Aorta (tissue), 5 donors: ENCODE measurements around the gene OR5W2. TPM values are rescaled to one million over a fixed set of nuclear protein-coding genes. Genes with fewer than 3 reads are reported as not detected.
"Not testable (repeated sequence)": the region's sequence is repeated elsewhere in the genome, so short reads cannot be mapped to it uniquely, and the experiment has no call there.

Experiments
- ATAC-seq: fragments of 200-7000 bp; cut with Tn5 transposase; one replicate; pipeline ENCODE4 v1.9.1; 2022; ENCODE audit warnings: moderate library complexity; ENCODE audit not compliant: low FRiP score
- DNase-seq, 2 donors: peaks; one replicate each; pipeline ENCODE4 v3.0.0-alpha.2; 2020
- H3K27ac ChIP-seq, 2 donors: one replicate each; pipeline ENCODE4 v1.5.1; 2013; ENCODE audit warnings: low read length in 2 of 2, mild to moderate bottlenecking in 2 of 2, moderate library complexity in 2 of 2, control low read depth in 1 of 2, inconsistent platforms in 1 of 2, low read depth in 1 of 2
- H3K27me3 ChIP-seq, 2 donors: one replicate each; pipeline ENCODE4 v1.6.1; 2013; ENCODE audit warnings: control low read depth in 1 of 2, low read length in 1 of 2, mild to moderate bottlenecking in 1 of 2, moderate library complexity in 1 of 2; ENCODE audit not compliant: insufficient read depth in 2 of 2, control insufficient read depth in 1 of 2
- H3K36me3 ChIP-seq, 2 donors: one replicate each; pipeline ENCODE4 v1.6.1; 2013; ENCODE audit warnings: control low read depth in 1 of 2, low read length in 1 of 2, mild to moderate bottlenecking in 1 of 2; ENCODE audit not compliant: insufficient read depth in 2 of 2, control insufficient read depth in 1 of 2
- H3K4me1 ChIP-seq, 2 donors: one replicate each; pipeline ENCODE4 v1.6.1; 2013; ENCODE audit warnings: low read length in 2 of 2, control low read depth in 1 of 2, mild to moderate bottlenecking in 1 of 2, moderate library complexity in 1 of 2; ENCODE audit not compliant: insufficient read depth in 2 of 2, control insufficient read depth in 1 of 2
- H3K4me3 ChIP-seq, 2 donors: one replicate each; pipeline ENCODE4 v1.5.1; 2013; ENCODE audit warnings: low read length in 2 of 2, control low read depth in 1 of 2, mild to moderate bottlenecking in 1 of 2
- H3K9me3 ChIP-seq: one replicate; pipeline ENCODE4 v1.6.1; 2013; ENCODE audit warnings: mild to moderate bottlenecking, low read length; ENCODE audit not compliant: control insufficient read depth
- WGBS, 2 donors: extraction: QIAGEN DNeasy Blood & Tissue Kit; methylation state at CpG; one replicate each; pipeline ENCODE4 v1.1.7; 2013; 5-methylcytosine and 5-hydroxymethylcytosine counted together
- intact Hi-C, 2 donors: fragments of 100-400 bp; cut with DNase I; formaldehyde crosslinking; loops; one replicate each; pipeline versions ENCODE4 v1.14.2 to v1.15.0; 2022
- long read RNA-seq, 2 donors: library from polyadenylated mRNA; unstranded; transcript quantifications; one replicate each; pipeline ENCODE4 v2.0.0, GENCODE V29; 2020 to 2021
- polyA plus RNA-seq, 2 donors: library from polyadenylated mRNA; stranded (reverse); fragments of 200-250 nt; gene quantifications; one replicate each; pipeline ENCODE4 v1.2.3, GENCODE V29; 2013
- total RNA-seq, 2 donors: library from RNA; stranded (reverse); fragmentation: NEBNext Ultra II Directional; extraction: Animal tissue kit (Norgen Biotek cat#: 25700); gene quantifications; one replicate each; pipeline ENCODE4 v1.2.1, GENCODE V29; 2021
- donor health status: healthy with polysubstance abuse.
- donor health status: Bipolar disorder and iron deficiency.
- donor health status: DM: no; HTN: no; CAD: no.
- donor health status: DM: no; HTN: no; CAD: no.
- donor health status: DM: yes; HTN: yes; CAD: no.

Gene OR5W2
- total RNA-seq: not detected
- polyA plus RNA-seq: not detected
- long read RNA-seq, donor 1: 0 reads
- long read RNA-seq, donor 2: 0 reads

DNA sequence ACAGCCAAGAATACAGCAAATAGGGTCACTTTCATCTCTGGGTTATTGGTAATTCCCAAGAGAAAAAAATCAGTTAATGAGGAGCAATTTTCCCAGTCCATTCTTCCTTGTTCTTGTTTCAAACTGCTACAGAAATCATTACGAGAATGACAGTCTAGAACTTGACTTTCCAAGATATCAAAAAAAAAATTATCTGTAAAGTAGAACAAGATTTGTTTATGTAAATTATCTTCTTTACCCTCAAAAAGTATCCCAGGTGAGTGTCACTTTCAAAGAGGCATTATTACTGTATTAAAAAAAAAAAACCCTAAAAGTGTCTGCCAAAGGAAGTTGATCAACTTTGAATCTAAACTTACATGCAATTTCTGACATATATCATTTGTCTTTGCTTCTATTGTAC lies at the start of gene OR5W2:
Gene OR5W2, minus strand, starts transcription at position 101 of the 400 bp plus-strand sequence. Its CDS starts 0 bp downstream, at position 101.
- 35 to 64% methylated on average over 1 of the region's 1 CpG for WGBS, 2 donors
- intact Hi-C loops: no loop called here
- Histone ChIP-seq H3K4me1 (no peaks in the 10 kb centered on the region), H3K9me3 (no peaks in the 10 kb centered on the region), H3K27ac (no peak within 1 kb of the TSS), H3K27me3 (no peaks in the 10 kb centered on the region), H3K4me3 (no peak within 1 kb of the TSS), H3K36me3 (no peaks in the 10 kb centered on the region)
- ATAC-seq: no peak
- DNase-seq: no peak

DNA sequence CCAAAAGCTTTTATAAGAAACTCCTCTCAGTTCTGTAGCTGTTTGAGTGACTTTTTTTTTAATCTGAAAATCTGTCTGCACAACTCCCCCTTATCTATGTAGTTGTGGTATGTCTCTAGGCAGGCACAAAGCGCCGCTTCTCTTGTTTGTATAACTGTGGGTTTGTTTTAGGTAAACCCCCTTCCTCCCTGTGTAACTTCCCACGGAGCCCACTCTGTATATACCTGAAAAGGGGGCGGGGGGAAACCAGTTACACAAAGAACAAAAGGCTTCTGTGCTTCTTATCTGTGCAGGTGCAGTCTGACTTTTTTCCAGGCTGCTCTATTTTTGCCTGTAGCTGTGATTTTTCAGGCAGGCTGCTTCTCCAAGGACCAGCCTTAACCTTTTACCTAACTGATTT lies 42.1 kb upstream of the OR5W2 start:
- no peak overlapping the region for H3K27ac ChIP-seq
- DNase-seq: no peak
- no peaks in the 10 kb centered on the region for H3K27me3 ChIP-seq
- intact Hi-C loops: no loop called here
- H3K4me3 ChIP-seq: no peak overlapping the region
- H3K36me3 ChIP-seq: no peaks in the 10 kb centered on the region
- H3K9me3 ChIP-seq: no peaks in the 10 kb centered on the region
- no peaks in the 10 kb centered on the region for H3K4me1 ChIP-seq
- WGBS, 2 donors: 56 to 58% methylated on average over 4 of the region's 4 CpGs
- no peak for ATAC-seq

DNA sequence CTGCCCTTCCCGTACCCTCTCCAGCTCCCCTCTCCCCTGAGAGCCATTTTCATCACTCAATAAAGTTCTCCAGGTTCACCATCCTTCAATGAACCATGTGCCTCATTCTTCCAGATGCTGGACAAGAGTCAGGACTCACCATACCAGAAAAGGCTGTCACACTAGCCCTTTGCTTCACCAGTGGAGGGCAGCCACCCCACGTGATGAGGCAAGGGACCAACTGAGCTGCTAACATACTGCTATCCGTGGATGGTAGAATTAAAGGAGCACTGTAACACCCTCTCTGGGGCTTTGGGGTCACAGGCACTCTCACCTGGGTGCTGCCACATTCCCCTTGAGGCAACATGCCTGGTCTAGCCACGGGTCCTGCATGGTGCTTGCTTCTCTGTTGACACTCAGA lies 34.9 kb upstream of the OR5W2 start:
- DNase-seq (no peak), ATAC-seq (peak; percentile 41)
- intact Hi-C loops: no loop called here
- WGBS, 2 donors: 67 to 71% methylated on average over 4 of the region's 4 CpGs
- Histone ChIP-seq H3K27ac (no peak overlapping the region), H3K9me3 (no peaks in the 10 kb centered on the region), H3K27me3 (no peaks in the 10 kb centered on the region), H3K36me3 (no peaks in the 10 kb centered on the region), H3K4me1 (no peaks in the 10 kb centered on the region), H3K4me3 (no peak overlapping the region)

DNA sequence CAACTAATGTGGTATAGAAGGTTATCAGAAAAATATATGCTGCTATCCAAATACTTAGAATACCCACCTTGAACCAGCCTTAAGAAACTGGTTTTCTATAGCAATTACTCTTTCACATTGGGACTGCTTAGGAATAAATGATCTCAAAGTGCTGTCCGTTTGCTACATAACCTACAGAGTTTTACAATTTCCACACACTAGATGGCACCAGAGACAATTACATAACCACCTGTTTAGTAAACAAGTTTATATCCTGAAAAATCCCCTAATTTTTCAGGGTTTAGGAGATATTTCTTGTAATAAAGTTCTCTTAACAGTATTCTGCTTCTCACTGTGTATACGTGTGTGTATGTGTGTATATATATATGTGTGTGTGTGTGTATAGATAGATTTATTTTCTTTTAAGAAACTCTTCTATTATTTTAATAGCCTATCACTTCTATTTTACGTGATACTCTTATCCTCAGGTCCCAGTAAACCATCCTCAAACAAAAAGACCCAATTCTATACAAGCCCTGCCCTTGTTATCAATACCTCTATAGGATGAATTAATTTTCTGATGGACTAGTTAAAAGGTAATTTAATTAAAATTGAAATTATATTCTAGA lies 28.5 kb upstream of the OR5W2 start:
- Histone ChIP-seq H3K4me1 (no peaks in the 10 kb centered on the region), H3K9me3 (no peaks in the 10 kb centered on the region), H3K27me3 (no peaks in the 10 kb centered on the region), H3K4me3 (no peak overlapping the region), H3K27ac (no peak overlapping the region), H3K36me3 (no peaks in the 10 kb centered on the region)
- ATAC-seq (no peak), DNase-seq (no peak)
- 3% methylated on average over 3 of the region's 3 CpGs for WGBS, 2 donors
- intact Hi-C loops: no loop called here

DNA sequence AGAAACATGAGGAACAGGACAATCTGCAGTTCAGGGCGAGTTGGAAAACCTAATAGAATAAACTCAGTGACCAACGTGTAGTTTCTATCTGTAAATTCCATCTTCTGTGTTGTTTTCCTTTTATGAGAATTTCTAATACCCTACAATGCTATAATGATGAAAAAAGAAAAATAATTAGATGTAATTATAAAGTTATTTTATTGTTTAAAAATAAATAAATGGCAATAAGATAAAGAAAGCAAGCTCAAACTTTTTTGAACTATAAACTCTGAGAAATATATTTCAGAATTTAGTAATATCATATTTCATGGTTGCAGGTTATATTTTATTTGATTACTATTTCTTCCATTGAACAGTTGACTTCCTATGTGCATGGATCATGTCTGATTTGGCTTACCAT lies 21.9 kb upstream of the OR5W2 start, which contains the start of gene OR5I1:
Gene OR5I1, minus strand, starts transcription at position 101 of the 400 bp plus-strand sequence. Its CDS starts 0 bp downstream, at position 101.
- H3K36me3 ChIP-seq: no peaks in the 10 kb centered on the region
- WGBS, 2 donors: 64 to 68% methylated on average over 2 of the region's 2 CpGs
- no peaks in the 10 kb centered on the region for H3K9me3 ChIP-seq
- no peaks in the 10 kb centered on the region for H3K4me1 ChIP-seq
- ATAC-seq (no peak), DNase-seq (no peak)
- no peaks in the 10 kb centered on the region for H3K27me3 ChIP-seq
- no peak within 1 kb of the TSS for H3K4me3 ChIP-seq
- H3K27ac ChIP-seq: no peak within 1 kb of the TSS
- intact Hi-C loops: no loop called here

DNA sequence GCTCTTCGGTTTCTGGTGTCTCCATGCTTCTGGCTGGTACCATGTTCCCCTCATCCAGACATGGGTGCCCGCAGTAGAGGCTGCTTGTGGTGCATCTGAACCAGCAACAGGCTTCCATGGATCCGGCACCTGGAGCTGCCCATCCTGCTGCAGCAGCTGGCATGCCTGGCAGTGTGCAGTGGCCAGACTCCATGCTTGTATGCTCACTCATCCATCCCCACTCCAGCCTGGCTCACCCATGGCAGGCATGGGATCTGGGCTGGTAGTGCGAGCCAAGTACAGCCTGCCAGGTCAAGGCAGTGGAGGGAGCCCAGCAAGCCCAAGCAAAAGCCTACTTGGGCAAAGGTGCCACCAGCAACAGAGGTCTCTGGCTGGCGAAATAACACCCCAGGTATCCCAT lies 6.2 kb upstream of the OR5W2 start:
- no peaks in the 10 kb centered on the region for H3K4me1 ChIP-seq
- 77 to 79% methylated on average over 5 of the region's 5 CpGs for WGBS, 2 donors
- no peaks in the 10 kb centered on the region for H3K36me3 ChIP-seq
- H3K27ac ChIP-seq: no peak overlapping the region
- peak in 1 of 2 donors; percentile 29 for DNase-seq
- no peaks in the 10 kb centered on the region for H3K9me3 ChIP-seq
- intact Hi-C loops: no loop called here
- no peaks in the 10 kb centered on the region for H3K27me3 ChIP-seq
- H3K4me3 ChIP-seq: no peak overlapping the region
- no peak for ATAC-seq

DNA sequence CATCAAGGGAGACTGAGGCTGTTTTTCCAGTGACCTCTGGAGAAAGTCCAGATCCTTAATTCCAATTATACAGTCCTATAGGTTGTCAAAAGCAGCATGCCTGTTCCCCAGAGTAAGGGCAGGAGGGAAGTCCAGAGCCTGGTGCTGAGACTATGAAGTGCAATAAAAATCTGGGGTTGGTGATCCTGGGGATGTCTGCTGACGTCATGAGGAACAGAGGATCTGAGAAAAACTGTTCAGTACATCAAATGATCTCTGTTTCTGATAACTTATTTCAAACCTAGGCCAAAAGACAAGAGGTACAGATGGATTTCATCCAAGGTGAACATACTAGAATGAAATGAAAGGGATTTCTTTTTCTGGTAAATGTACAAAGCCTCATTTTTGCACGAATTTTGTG lies 12.1 kb downstream of the OR5W2 start:
- Histone ChIP-seq H3K4me1 (no peaks in the 10 kb centered on the region), H3K27ac (no peak overlapping the region), H3K36me3 (no peaks in the 10 kb centered on the region), H3K9me3 (no peaks in the 10 kb centered on the region), H3K27me3 (no peaks in the 10 kb centered on the region), H3K4me3 (no peak overlapping the region)
- 24 to 27% methylated on average over 2 of the region's 2 CpGs for WGBS, 2 donors
- DNase-seq (no peak), ATAC-seq (no peak)
- intact Hi-C loops: no loop called here

DNA sequence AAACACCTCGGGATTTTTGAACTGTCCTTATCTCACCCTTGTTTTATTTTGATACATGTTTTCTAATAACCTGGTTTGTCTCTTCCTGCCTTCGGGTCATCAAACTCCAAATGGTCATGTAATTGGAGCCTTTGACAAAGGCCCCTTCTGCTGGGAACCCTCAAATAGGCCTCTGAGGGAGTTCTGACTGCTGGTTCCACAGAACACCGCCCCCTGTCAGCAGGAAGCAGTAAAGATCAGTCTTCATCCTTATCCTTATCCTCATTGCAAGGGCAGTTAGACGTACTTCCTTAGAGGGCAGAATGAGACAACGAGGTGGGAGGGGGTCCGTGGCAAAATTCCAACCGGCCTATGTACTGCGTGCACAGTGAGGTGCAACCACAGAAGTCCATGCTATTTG lies 19.2 kb downstream of the OR5W2 start:
- DNase-seq (no peak), ATAC-seq (no peak)
- Histone ChIP-seq H3K27ac (no peak overlapping the region), H3K4me1 (no peaks in the 10 kb centered on the region), H3K9me3 (peaks cover 2% of the 10 kb centered on the region), H3K36me3 (no peaks in the 10 kb centered on the region), H3K27me3 (no peaks in the 10 kb centered on the region), H3K4me3 (no peak overlapping the region)
- intact Hi-C loops: no loop called here
- 54 to 55% methylated on average over 8 of the region's 8 CpGs for WGBS, 2 donors

DNA sequence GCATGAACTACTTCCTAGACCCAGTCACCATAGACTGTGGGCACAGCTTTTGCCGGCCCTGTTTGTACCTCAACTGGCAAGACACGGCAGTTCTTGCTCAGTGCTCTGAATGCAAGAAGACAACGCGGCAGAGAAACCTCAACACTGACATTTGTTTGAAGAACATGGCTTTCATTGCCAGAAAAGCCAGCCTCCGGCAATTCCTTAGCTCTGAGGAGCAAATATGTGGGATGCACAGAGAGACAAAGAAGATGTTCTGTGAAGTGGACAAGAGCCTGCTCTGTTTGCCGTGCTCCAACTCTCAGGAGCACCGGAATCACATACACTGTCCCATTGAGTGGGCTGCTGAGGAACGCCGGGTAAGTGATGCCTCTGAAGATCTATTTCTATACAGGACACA lies 28.9 kb downstream of the OR5W2 start:
- 81 to 85% methylated on average over 9 of the region's 9 CpGs for WGBS, 2 donors
- DNase-seq, H3K4me1 ChIP-seq, ATAC-seq, H3K36me3 ChIP-seq, H3K9me3 ChIP-seq, intact Hi-C loops, H3K4me3 ChIP-seq, H3K27me3 ChIP-seq, H3K27ac ChIP-seq: not testable (repeated sequence)
